Heart left ventricle (tissue), 13 donors: ENCODE data around the gene OPCML.

Source experiments
- CTCF ChIP-seq, 12 donors: fragments of 200-600 bp; sonication (generic) in 4 of 12; IDR thresholded peaks; one replicate each; pipeline versions ENCODE4 v1.5.0 to v1.8.0; 2018 to 2022; ENCODE audit warnings: antibody characterized with exemption in 12 of 12, mild to moderate bottlenecking in 5 of 12
- POLR2A ChIP-seq, 2 donors: fragments of 450-650 bp; IDR thresholded peaks; one replicate each; pipeline ENCODE4 v1.6.1; 2017; ENCODE audit warnings: antibody characterized with exemption in 2 of 2, mild to moderate bottlenecking in 2 of 2, moderate library complexity in 2 of 2
- donor health status: ischemic (EF 13 %, LVEDD 7.1; RV severe dilation, severe dysfunction).
- donor health status: DM: no; HTN: yes; CAD: no.
- donor health status: DM: no; HTN: no; CAD: no.
- donor health status: ischemic (EF 25% LVEDD 6.9; RV normal size, moderate dysfunction).
- donor health status: ischemic (EF 25% LVEDD 5.7; RV mildly dilated, moderate dysfunction).
- donor health status: ischemic (EF 35%, LVEDD 5.7; RV mildly dilated, moderate dysfunction).
- donor health status: nonischemic (EF 11% LVEDD 7.7; RV severe dilation, severe dysfunction).
- donor health status: DM: yes; HTN: yes; CAD: no.
- donor health status: PGD.
- donor health status: ischemic (EF 29% LVEDD 5.4; RV normal size, mild dysfunction).
- donor health status: nonischemic (EF 23%, LVEDD 6.1; RV moderate dilation, normal function).

- TF ChIP-seq POLR2A (IDR thresholded peaks at IDR 0.05) (no peak), CTCF (IDR thresholded peaks at IDR 0.05) (no peak)
Measured at GRCh38 chr11:132943706-132944568, 588.4 kb downstream of the OPCML start.
